ENCODE results near the gene AMPD3.

Gene AMPD3

DNA sequence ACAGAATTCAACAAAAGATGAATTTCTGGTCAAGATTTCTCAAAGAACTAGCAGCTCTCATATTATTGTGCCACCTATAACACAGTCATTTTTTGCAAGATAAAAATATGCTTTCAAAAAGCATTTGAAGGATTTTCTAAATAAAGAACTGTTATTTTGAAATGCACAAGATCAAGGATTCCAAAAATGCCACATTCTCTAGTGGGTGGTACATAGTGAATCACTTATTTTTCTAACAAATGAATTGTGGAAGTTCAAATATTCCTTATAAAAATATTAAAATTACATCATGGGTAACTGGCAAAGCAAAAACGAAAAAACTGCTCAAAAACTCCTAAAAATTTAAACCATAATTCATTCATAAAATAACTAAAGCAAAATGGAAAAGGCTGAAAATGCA is 83.9 kb downstream of the AMPD3 start:
- peaks cover 3% of the 10 kb centered on the region for H3K9me3 ChIP-seq (ENCODE audit: low read length)
- no peak overlapping the region for H3K4me3 ChIP-seq (ENCODE audit: low read length)
- H3K36me3 ChIP-seq (ENCODE audit: insufficient read depth, low read length), result no peaks in the 10 kb centered on the region
- H3K4me1 ChIP-seq (ENCODE audit: insufficient read depth, low read length), result peaks cover 10% of the 10 kb centered on the region
- no peaks in the 10 kb centered on the region for H3K27me3 ChIP-seq (ENCODE audit: insufficient read depth, low read length)
- H2AFZ ChIP-seq (ENCODE audit: low read depth, low read length), result no peak overlapping the region

DNA sequence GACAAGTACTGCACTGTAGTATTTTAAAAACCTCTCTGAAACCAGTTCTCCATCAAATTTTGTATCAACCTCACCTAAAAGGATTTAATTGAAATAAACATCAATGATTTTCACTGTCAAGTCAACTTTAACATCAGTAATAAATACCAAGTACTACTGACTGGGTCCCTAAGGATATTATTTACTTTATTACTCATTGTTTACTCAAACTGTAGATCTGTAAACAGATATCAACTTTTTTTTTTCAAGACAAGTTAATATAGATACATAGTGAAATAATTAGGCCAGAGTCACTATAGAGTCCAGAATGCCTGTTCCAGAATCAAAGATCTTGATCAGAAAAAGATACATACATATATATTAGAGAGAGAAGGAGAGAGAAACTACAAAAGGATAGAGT is 84.3 kb downstream of the AMPD3 start:
- no peak overlapping the region for H3K4me3 ChIP-seq (ENCODE audit: low read length)
- H3K4me1 ChIP-seq (ENCODE audit: insufficient read depth, low read length), result peaks cover 10% of the 10 kb centered on the region
- H2AFZ ChIP-seq (ENCODE audit: low read depth, low read length), result no peak overlapping the region
- no peaks in the 10 kb centered on the region for H3K36me3 ChIP-seq (ENCODE audit: insufficient read depth, low read length)
- no peaks in the 10 kb centered on the region for H3K27me3 ChIP-seq (ENCODE audit: insufficient read depth, low read length)
- peaks cover 4% of the 10 kb centered on the region for H3K9me3 ChIP-seq (ENCODE audit: low read length)

DNA sequence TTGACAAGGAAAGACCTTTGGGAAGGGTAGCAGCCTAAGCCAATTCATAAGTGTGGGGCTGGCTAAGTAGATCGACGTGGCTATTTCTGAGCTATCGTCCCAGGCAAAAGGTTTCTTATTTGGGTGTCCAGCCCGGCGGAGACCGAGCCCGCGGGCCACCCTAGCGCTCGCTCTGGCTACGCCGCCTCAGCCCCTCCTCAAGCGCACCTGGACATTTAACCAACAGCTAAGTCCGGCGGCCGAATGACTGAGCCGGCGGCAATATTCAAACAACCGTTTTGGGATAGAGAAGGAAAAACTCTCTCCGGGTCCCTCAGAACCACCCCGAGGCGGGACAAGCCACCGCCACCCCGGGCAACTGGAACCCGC is 85.5 kb downstream of the AMPD3 start:
- Histone ChIP-seq H3K4me1 (ENCODE audit: insufficient read depth, low read length) (peaks cover 10% of the 10 kb centered on the region), H3K4me3 (ENCODE audit: low read length) (peak overlapping the region; percentile 99), H3K9me3 (ENCODE audit: low read length) (peaks cover 7% of the 10 kb centered on the region), H3K36me3 (ENCODE audit: insufficient read depth, low read length) (no peaks in the 10 kb centered on the region), H3K27me3 (ENCODE audit: insufficient read depth, low read length) (no peaks in the 10 kb centered on the region), H2AFZ (ENCODE audit: low read depth, low read length) (peak overlapping the region; percentile 98)

DNA sequence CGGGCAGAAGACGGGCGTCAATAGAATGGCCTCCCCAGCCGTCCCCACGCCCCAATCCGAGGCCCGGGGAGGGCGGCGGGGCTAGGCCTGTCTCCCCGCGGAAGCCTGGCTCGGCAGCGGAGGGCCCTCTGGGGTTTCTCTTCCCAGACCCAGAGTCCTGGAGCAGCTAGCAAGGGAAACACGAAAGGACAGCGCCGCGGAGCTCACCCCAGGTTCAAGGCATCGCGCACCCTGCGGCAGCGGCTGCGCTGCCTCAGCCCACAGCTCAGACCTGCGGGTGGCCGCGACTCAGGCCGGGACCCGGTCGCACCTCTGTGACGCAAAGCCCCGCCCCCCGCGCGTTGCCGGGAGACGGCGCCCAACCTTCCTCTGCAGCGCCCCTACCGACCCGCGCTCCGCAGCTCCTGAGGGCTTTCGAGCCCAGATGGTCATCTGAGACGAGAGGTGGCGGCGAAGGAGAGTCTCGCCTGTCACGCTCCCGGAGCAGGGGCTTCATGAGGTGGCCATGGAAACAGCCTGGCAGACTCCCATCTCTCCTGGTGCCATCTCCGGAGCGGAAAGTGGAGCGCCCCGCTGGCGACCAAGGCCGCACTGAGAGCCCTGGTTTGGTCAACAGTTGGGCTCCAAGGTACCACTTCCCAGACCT is 86.0 kb downstream of the AMPD3 start, which contains the start of gene RNF141:
Gene RNF141, minus strand, starts transcription at position 273 of the 646 bp plus-strand sequence. CDS start 7,029 bp downstream, outside the sequence.
- Histone ChIP-seq H3K9me3 (ENCODE audit: low read length) (peaks cover 7% of the 10 kb centered on the region), H3K4me1 (ENCODE audit: insufficient read depth, low read length) (peaks cover 10% of the 10 kb centered on the region), H3K4me3 (ENCODE audit: low read length) (peak within 1 kb of the TSS; percentile 99), H3K27me3 (ENCODE audit: insufficient read depth, low read length) (no peaks in the 10 kb centered on the region), H2AFZ (ENCODE audit: low read depth, low read length) (peak within 1 kb of the TSS; percentile 98), H3K36me3 (ENCODE audit: insufficient read depth, low read length) (no peaks in the 10 kb centered on the region)

DNA sequence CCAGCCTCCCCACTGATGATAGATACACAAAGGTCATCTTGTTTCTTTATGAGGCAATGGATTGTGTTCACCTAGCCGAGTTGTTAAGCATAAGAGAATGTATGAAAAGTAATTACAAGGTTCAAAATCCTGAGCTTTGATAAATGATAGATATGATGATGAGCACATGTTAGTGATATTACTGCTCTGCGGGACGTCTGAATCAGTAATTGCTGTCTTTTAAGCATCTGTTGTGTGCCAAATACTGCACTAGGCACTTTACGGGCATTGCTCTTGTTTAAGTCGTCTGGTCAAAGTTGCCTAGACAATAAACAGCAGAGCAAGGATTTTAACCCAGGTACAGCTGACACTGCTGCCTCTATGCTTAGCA is 86.5 kb downstream of the AMPD3 start:
- peaks cover 7% of the 10 kb centered on the region for H3K9me3 ChIP-seq (ENCODE audit: low read length)

DNA sequence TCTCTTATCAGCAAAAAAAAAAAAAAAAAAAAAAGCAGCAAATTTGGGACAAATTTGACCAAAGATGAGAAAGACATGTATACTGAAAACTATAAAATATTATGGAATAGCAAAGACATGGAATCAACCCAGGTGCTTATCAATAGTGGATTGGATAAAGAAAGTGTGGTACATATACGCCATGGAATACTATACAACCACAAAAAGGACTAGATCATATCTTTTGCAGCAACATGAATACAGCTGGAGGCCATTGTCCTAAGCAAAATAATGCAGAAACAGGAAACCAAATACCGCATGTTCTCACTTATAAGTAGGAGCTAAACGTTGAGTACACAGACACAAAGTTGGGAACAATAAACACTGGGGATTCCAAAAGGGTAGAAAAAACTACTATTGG is 87.7 kb downstream of the AMPD3 start:
- H3K27me3 ChIP-seq (ENCODE audit: insufficient read depth, low read length), result no peaks in the 10 kb centered on the region
- no peaks in the 10 kb centered on the region for H3K36me3 ChIP-seq (ENCODE audit: insufficient read depth, low read length)
- H3K9me3 ChIP-seq (ENCODE audit: low read length), result peaks cover 7% of the 10 kb centered on the region
- peaks cover 10% of the 10 kb centered on the region for H3K4me1 ChIP-seq (ENCODE audit: insufficient read depth, low read length)
- no peak overlapping the region for H2AFZ ChIP-seq (ENCODE audit: low read depth, low read length)
- H3K4me3 ChIP-seq (ENCODE audit: low read length), result no peak overlapping the region

More for the DNA sequence above, 86.5 kb downstream of the AMPD3 start:
- H2AFZ ChIP-seq (ENCODE audit: low read depth, low read length), result peak overlapping the region; percentile 98
- peak overlapping the region; percentile 99 for H3K4me3 ChIP-seq (ENCODE audit: low read length)
- no peaks in the 10 kb centered on the region for H3K27me3 ChIP-seq (ENCODE audit: insufficient read depth, low read length)
- H3K36me3 ChIP-seq (ENCODE audit: insufficient read depth, low read length), result no peaks in the 10 kb centered on the region
- H3K4me1 ChIP-seq (ENCODE audit: insufficient read depth, low read length), result peaks cover 10% of the 10 kb centered on the region

DNA sequence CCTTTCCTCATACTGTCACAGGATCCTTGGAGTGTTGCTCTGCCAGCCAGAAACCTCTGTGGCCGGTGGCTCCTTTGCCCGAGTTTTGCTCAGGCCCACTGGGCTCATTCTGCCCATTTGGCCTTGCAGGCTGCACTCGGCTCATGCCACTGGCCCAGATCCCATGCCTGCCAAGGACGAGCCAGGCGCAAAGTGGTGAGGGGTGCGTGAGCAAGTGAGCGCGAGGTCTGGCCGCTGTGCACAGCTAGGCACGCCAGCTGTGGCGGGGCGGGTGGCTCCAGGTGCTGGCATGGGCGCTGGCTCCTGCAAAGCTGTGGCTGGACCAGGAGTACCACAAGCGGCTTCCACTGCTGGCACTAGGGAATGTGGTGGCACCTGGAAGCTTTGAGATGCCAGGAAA is 88.7 kb downstream of the AMPD3 start:
- peaks cover 7% of the 10 kb centered on the region for H3K9me3 ChIP-seq (ENCODE audit: low read length)

DNA sequence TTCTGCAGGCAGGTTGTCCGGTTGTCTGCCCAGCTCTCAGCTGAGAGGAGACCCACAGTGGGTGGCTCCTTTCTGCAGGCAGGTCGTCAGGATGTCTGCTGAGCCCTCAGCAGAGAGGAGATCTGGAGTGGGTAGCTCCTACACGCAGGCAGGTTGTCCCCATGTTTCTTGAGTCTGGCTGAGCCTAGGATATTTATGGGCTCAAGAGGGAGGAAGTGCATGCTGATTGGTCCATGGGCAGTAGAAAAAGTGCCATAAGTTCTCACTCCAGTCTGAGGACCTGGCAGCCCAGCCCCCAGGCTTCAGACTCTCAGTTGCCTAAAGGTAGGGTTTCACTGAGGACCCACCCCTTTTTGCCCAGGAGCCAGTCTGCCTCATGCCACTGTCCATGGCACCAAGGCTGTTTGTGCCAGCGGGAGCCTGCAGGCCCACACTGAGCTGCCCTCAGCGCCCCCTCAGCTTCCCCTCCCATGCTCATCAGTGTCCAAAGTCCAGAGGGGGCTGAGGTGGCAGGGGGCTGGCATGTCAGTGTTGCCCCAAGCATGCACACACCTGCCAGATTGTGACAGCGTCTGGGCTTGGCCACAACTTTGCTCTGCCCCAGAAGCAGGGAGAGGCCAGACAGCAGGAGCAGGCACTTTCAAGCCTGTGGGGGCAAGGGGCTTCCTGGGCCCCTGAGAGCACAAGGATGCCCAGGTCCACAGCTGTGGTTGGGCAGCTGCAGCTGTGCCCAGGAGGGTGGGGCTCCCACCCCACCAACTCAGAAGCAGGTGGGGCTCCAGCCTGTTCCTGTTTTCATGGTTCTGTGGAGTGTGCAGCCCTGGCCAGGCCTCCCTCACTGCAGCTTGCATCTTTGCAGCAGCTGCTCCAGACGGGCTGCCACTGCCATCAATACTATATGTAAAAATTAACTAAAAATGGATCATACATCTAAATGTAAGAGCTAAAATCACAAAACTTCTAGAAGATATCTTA is 89.7 kb downstream of the AMPD3 start:
- H3K36me3 ChIP-seq (ENCODE audit: insufficient read depth, low read length), result no peaks in the 10 kb centered on the region
- H2AFZ ChIP-seq (ENCODE audit: low read depth, low read length), result no peak overlapping the region
- peaks cover 7% of the 10 kb centered on the region for H3K9me3 ChIP-seq (ENCODE audit: low read length)
- H3K4me3 ChIP-seq (ENCODE audit: low read length), result no peak overlapping the region
- H3K27me3 ChIP-seq (ENCODE audit: insufficient read depth, low read length), result no peaks in the 10 kb centered on the region
- H3K4me1 ChIP-seq (ENCODE audit: insufficient read depth, low read length), result peaks cover 7% of the 10 kb centered on the region

More for the DNA sequence above, 88.7 kb downstream of the AMPD3 start:
- peaks cover 10% of the 10 kb centered on the region for H3K4me1 ChIP-seq (ENCODE audit: insufficient read depth, low read length)
- H3K4me3 ChIP-seq (ENCODE audit: low read length), result no peak overlapping the region
- H2AFZ ChIP-seq (ENCODE audit: low read depth, low read length), result no peak overlapping the region
- H3K36me3 ChIP-seq (ENCODE audit: insufficient read depth, low read length), result no peaks in the 10 kb centered on the region
- H3K27me3 ChIP-seq (ENCODE audit: insufficient read depth, low read length), result no peaks in the 10 kb centered on the region

DNA sequence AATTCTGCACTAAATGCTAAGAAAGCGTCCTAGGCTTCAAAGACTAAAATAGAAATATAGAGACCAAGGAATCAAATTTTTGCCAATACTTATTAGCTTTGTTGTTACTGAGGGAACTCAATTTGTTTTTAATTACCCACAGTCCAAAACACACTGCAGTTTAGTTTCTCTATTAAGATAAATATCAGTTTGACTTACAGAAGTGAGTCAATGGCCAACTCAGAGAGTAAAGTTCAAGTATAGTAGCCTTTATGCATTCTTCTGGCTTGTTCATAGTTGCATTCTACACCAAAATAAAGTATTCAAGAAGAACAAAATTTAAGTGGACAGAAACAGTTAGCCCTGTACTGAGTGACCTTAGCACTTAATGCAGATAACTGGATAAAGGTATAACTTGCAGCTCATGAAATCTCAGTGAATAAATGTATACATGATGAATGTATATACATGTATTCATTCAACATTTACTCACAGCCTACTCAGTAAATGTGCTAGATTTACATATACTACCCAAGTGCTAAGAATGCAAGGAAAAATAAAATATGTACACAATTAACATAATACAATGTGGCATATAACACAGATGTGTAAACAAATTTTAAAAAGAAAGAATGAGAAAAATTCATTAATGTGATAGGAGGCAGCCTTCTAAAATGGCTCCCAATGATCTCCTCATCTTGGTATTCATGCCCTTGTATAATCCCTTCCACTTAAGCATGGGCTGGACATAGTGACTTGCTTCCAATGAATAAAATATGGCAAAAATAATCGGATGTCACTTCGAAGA is 95.6 kb downstream of the AMPD3 start:
- H3K4me3 ChIP-seq (ENCODE audit: low read length), result no peak overlapping the region
- H3K36me3 ChIP-seq (ENCODE audit: insufficient read depth, low read length), result no peaks in the 10 kb centered on the region

DNA sequence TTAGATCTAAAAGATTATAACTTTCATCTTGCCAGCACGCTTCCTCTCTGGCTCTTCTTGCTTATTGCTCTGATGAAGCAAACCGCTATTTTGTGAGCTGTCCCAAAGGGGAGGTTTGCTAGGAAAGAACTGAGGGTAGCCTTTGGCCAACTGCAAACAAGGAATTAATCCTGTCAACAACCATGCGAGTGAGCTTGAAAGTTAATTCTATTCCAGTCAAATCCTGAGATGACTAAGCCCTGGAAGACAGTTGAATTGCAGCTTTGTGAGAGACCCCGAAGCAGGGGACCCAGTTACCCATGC is 96.2 kb downstream of the AMPD3 start:
- Histone ChIP-seq H3K9me3 (ENCODE audit: low read length) (peaks cover 2% of the 10 kb centered on the region), H3K4me1 (ENCODE audit: insufficient read depth, low read length) (no peaks in the 10 kb centered on the region), H2AFZ (ENCODE audit: low read depth, low read length) (no peak overlapping the region), H3K4me3 (ENCODE audit: low read length) (no peak overlapping the region), H3K36me3 (ENCODE audit: insufficient read depth, low read length) (no peaks in the 10 kb centered on the region), H3K27me3 (ENCODE audit: insufficient read depth, low read length) (no peaks in the 10 kb centered on the region)

More for the DNA sequence above, 95.6 kb downstream of the AMPD3 start:
- H3K4me1 ChIP-seq (ENCODE audit: insufficient read depth, low read length), result no peaks in the 10 kb centered on the region
- peaks cover 2% of the 10 kb centered on the region for H3K9me3 ChIP-seq (ENCODE audit: low read length)
- no peak overlapping the region for H2AFZ ChIP-seq (ENCODE audit: low read depth, low read length)
- H3K27me3 ChIP-seq (ENCODE audit: insufficient read depth, low read length), result no peaks in the 10 kb centered on the region

DNA sequence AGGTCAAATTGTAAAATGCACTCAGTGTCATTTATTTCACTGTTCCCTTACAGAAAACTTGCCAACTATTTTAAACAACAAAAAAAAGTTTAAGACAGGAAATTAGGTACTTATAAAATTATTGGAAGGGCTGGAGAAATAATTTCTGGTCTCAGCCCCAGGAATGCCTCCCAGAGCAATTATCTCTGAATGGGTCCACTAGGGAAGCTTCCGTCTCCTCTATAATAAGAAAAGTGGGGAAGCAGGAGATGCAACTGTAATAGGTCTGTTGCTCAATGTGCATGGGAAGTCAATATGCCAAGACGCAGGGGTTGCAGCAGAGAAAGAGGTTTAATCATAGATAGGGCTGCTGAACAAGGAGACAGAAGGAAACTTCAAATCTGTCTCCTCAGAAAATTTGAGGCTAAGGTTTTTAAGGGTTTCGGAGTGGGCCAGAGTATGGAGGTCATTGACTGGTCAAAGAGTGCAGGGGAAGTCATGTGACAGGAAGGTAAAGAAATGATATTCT is 96.8 kb downstream of the AMPD3 start:
- peaks cover 2% of the 10 kb centered on the region for H3K9me3 ChIP-seq (ENCODE audit: low read length)
- H3K27me3 ChIP-seq (ENCODE audit: insufficient read depth, low read length), result no peaks in the 10 kb centered on the region
- H3K36me3 ChIP-seq (ENCODE audit: insufficient read depth, low read length), result no peaks in the 10 kb centered on the region
- H3K4me1 ChIP-seq (ENCODE audit: insufficient read depth, low read length), result no peaks in the 10 kb centered on the region
- no peak overlapping the region for H3K4me3 ChIP-seq (ENCODE audit: low read length)
- H2AFZ ChIP-seq (ENCODE audit: low read depth, low read length), result no peak overlapping the region

DNA sequence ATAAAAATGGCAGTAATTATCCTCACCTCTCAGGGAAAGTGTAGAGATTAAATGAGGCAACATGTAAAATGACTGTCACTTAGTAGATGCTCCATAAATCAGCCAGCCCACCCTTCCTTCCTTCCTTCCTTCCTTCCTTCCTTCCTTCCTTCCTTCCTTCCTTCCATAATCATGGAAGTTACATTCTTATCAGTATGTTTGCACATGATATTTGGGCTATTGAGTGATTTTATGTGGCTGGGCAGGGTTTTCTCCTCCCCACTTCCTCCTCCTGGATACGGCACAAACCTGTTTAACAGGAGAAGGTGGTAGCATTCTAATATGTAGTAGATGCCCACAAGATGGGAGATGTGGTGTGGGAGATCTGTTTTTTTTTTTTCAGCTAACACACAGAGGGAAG is 101.5 kb downstream of the AMPD3 start:
- H3K9me3 ChIP-seq (ENCODE audit: low read length), result peaks cover 2% of the 10 kb centered on the region
- no peaks in the 10 kb centered on the region for H3K36me3 ChIP-seq (ENCODE audit: insufficient read depth, low read length)
- no peak overlapping the region for H3K4me3 ChIP-seq (ENCODE audit: low read length)
- H3K4me1 ChIP-seq (ENCODE audit: insufficient read depth, low read length), result no peaks in the 10 kb centered on the region
- H3K27me3 ChIP-seq (ENCODE audit: insufficient read depth, low read length), result peaks cover 4% of the 10 kb centered on the region
- no peak overlapping the region for H2AFZ ChIP-seq (ENCODE audit: low read depth, low read length)

Measured in neuron (in vitro differentiated cells).